Fibroblast of the aortic adventitia (primary cell): Measurements from ENCODE around the gene KCNJ4. TPM values are rescaled to one million over a fixed set of nuclear protein-coding genes. Genes with fewer than 3 reads are reported as not detected.
"Not testable (repeated sequence)": the region's sequence is repeated elsewhere in the genome, so short reads cannot be mapped to it uniquely, and the experiment has no call there.

ENCODE experiments used
- DNase-seq: peaks from one replicate; pipeline ENCODE4 v3.0.0-alpha.2; 2010; ENCODE audit warnings: low read depth
- H3K4me3 ChIP-seq: 2 replicates; pipeline ENCODE4 v1.5.1; 2011; ENCODE audit warnings: low read depth, mild to moderate bottlenecking, control low read depth, low read length, moderate library complexity
- total RNA-seq: library from RNA; depleted of rRNA; stranded (reverse); fragments of >200 nt; gene quantifications from 2 replicates; pipeline ENCODE4 v1.2.3, GENCODE V29; 2012; ENCODE audit warnings: low replicate concordance
- TF ChIP-seq, protein P1 (sequence below): IDR thresholded peaks from 2 replicates; pipeline ENCODE4 v1.5.1; 2011; ENCODE audit warnings: mild to moderate bottlenecking, low read length, control low read depth, inconsistent platforms; ENCODE audit not compliant: insufficient read depth

The KCNJ4 gene
- total RNA-seq, 1 donor, result not detected

- DNase-seq, result no peak
- no peak overlapping the region for H3K4me3 ChIP-seq
- TF ChIP-seq, protein P1, sequence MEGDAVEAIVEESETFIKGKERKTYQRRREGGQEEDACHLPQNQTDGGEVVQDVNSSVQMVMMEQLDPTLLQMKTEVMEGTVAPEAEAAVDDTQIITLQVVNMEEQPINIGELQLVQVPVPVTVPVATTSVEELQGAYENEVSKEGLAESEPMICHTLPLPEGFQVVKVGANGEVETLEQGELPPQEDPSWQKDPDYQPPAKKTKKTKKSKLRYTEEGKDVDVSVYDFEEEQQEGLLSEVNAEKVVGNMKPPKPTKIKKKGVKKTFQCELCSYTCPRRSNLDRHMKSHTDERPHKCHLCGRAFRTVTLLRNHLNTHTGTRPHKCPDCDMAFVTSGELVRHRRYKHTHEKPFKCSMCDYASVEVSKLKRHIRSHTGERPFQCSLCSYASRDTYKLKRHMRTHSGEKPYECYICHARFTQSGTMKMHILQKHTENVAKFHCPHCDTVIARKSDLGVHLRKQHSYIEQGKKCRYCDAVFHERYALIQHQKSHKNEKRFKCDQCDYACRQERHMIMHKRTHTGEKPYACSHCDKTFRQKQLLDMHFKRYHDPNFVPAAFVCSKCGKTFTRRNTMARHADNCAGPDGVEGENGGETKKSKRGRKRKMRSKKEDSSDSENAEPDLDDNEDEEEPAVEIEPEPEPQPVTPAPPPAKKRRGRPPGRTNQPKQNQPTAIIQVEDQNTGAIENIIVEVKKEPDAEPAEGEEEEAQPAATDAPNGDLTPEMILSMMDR, result no peak
These were observed 52.8 kb downstream of the KCNJ4 start for GRCh38 chr22:38402204-38402603.

GRCh38 chr22:38401336-38402084 is 53.5 kb downstream of the KCNJ4 start:
- no peak for DNase-seq
- no peak overlapping the region for H3K4me3 ChIP-seq
- TF ChIP-seq, protein P1, result no peak

- not testable (repeated sequence) for DNase-seq, H3K4me3 ChIP-seq
These were observed 54.7 kb downstream of the KCNJ4 start for GRCh38 chr22:38400256-38400655.

DNA sequence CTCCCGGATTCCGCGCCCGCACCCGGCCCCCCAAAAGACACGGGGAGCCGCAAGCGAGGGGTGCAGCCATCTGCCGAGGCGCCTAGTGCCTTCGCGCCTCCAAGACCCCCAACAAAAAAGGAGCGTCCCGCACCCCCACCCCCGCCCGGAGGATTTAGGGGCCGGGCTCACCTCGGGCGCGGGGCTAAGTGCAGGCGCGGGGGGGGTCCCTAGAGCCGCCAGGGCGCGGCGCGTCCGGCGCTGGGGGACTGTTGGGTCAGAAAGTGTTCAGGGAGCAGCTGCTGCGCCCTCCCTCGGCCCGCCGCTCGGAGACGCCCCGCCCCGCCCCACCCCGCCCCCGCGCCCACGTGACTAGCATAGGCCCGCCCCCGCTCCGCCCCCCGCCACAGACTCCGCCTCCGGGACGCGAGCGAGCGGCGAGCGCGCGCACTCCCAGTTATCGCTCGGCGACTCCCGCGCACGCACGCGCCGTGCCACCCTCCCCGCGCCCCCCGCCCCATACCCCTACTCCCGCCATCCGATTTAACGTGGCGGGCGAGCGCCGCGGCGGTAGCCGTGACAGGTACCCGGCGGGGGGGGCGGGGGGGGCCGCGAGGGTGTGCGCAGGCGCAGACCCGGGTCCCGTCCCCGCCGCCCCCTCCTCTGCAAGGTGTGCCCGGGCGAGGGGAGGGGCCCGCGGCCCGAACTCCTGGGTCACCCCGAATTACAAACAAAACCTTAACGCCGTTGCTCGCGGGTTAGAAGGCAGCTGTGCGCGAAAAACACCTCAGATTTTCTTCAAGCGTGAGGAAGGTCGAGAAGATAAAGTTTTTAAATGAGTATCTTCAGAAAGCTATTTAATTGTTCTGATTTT is 56.2 kb downstream of the KCNJ4 start:
- TF ChIP-seq, protein P1, result no peak
- DNase-seq, result peak; percentile 56

GRCh38 chr22:38398181-38398608 is 56.8 kb downstream of the KCNJ4 start:
- H3K4me3 ChIP-seq, result peak overlapping the region; percentile 72
- DNase-seq, result not testable (repeated sequence)

More for the DNA sequence above, 56.2 kb downstream of the KCNJ4 start:
- H3K4me3 ChIP-seq, result peak overlapping the region; percentile 72

GRCh38 chr22:38397189-38398085 is 57.6 kb downstream of the KCNJ4 start:
- TF ChIP-seq, protein P1, result no peak
- peak overlapping the region; percentile 72 for H3K4me3 ChIP-seq
- DNase-seq, result peak; percentile 28

GRCh38 chr22:38396440-38397069 is 58.4 kb downstream of the KCNJ4 start:
- H3K4me3 ChIP-seq, DNase-seq: not testable (repeated sequence)

- not testable (repeated sequence) for DNase-seq
- H3K4me3 ChIP-seq, result peak overlapping the region; percentile 25
These were observed 59.1 kb downstream of the KCNJ4 start for GRCh38 chr22:38395944-38396343.

DNA sequence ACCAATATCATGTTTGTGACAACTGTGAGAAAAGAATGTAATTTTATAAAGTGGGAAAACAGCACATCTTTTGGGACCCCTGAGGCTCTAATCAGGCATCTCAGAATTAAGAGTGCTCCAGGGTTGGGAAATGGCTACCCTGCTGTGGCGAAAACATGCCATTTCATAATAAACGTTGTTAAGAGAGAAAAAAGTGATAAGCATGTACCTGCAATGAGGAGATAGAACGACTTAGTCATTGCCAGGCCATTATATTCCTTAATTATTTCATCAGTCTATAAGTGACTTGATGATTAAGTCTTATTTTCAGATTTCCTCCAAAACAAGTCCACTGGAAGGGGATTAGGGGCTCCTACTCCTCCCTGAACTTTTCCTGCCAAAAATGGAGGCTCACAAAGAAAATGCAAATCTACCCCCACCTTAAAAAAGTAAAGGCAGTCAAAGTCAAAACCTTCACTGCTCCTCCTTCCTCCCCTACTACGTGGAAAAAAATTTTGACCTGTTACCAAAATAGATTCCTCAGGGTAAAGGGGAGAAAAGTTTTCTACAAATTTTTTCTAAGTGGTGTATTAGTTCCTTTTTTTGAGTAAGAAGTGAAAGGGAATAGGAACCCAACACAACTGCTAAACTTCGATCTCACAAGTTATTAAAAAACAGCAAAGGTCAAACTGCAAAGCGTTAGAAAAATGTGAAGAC is 59.9 kb downstream of the KCNJ4 start:
- not testable (repeated sequence) for H3K4me3 ChIP-seq, DNase-seq

DNA sequence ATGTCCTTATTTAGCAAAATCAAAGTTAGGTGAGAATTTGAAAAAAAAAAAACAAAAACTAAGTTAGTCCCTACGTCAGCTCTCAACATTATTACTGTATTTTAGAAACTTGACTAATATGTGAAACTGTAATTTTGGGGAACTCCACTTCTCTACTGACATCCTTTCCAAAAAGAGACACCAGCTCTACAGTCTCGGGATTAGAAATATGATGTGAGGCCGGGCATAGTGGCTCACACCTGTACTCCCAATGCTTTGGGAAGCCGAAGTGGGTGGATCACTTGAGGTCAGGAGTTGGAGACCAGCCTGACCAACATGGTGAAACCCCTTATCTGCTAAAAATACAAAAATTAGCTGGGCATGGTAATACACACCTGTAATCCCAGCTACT is 65.6 kb downstream of the KCNJ4 start:
- H3K4me3 ChIP-seq, result not testable (repeated sequence)

GRCh38 chr22:38388506-38389427 is 66.2 kb downstream of the KCNJ4 start:
- not testable (repeated sequence) for H3K4me3 ChIP-seq, DNase-seq

More for the DNA sequence above, 65.6 kb downstream of the KCNJ4 start:
- DNase-seq, result not testable (repeated sequence)
